Renal cortical epithelial cell (primary cell): Measurements from ENCODE around the gene TUBGCP5. TPM values are rescaled to one million over a fixed set of nuclear protein-coding genes. Genes with fewer than 3 reads are reported as not detected.

ENCODE experiments used
- DNase-seq: peaks from one replicate; pipeline ENCODE4 v3.0.0-alpha.2; 2011; ENCODE audit warnings: low read depth
- total RNA-seq: library from RNA; depleted of rRNA; stranded (reverse); fragments of >200 nt; gene quantifications from 2 replicates; pipeline ENCODE4 v1.2.3, GENCODE V29; 2014

TUBGCP5 gene
- total RNA-seq, 1 donor from 2014 or later, result 21.9 TPM

- DNase-seq, result no peak
Measured at GRCh38 chr15:22952796-22953579, 86.4 kb downstream of the TUBGCP5 start.

- DNase-seq, result no peak
Measured at GRCh38 chr15:22951381-22952280, 87.7 kb downstream of the TUBGCP5 start.

- no peak for DNase-seq
Measured at GRCh38 chr15:22951031-22951380, 88.4 kb downstream of the TUBGCP5 start.

- no peak for DNase-seq
Measured at GRCh38 chr15:22950256-22950990, 88.9 kb downstream of the TUBGCP5 start.

Other genes with a start within 250 kb of the TUBGCP5 start
- gene NIPA2, start 200.9 kb downstream of the TUBGCP5 start, total RNA-seq, result 78.0 and 85.1 TPM in 2 replicates
- 147 and 171 TPM in 2 replicates for gene CYFIP1, start 59.2 kb downstream of the TUBGCP5 start, total RNA-seq
- not detected in 2 replicates for gene GOLGA6L1, start 97.3 kb upstream of the TUBGCP5 start, total RNA-seq